Kidney (tissue), 14 donors: ENCODE data around the gene BAIAP3. TPM values are rescaled to one million over a fixed set of nuclear protein-coding genes. Genes with fewer than 3 reads are reported as not detected.
"Not testable (repeated sequence)": the region's sequence is repeated elsewhere in the genome, so short reads cannot be mapped to it uniquely, and the experiment has no call there.

Experiments
- DNase-seq, 5 donors: peaks; one replicate each; pipeline ENCODE4 v3.0.0-alpha.2; 2013 to 2020
- FAIRE-seq: peaks from 2 replicates; lab custom pipeline; 2012; peaks lifted over from hg19 to GRCh38; lab: Jason Lieb, UNC
- H3K27ac ChIP-seq, 2 donors: one replicate each; pipeline ENCODE4 v1.7.0; 2013; ENCODE audit warnings: low read depth in 2 of 2, low read length in 2 of 2, inconsistent platforms in 1 of 2
- H3K27me3 ChIP-seq: one replicate; pipeline ENCODE4 v1.7.1; 2013; ENCODE audit warnings: low read length, inconsistent platforms; ENCODE audit not compliant: control insufficient read depth, insufficient read depth
- H3K36me3 ChIP-seq, 3 donors: one replicate each; pipeline versions ENCODE4 v1.7.0 to v1.7.1; 2013; ENCODE audit warnings: low read length in 3 of 3, control low read depth in 1 of 3, inconsistent platforms in 1 of 3; ENCODE audit not compliant: insufficient read depth in 3 of 3, control insufficient read depth in 2 of 3
- H3K4me1 ChIP-seq, 3 donors: one replicate each; pipeline versions ENCODE4 v1.7.0 to v1.7.1; 2013; ENCODE audit warnings: low read length in 3 of 3, inconsistent platforms in 1 of 3, low read depth in 1 of 3; ENCODE audit not compliant: control insufficient read depth in 2 of 3, insufficient read depth in 2 of 3
- H3K4me3 ChIP-seq, 3 donors: one replicate each; pipeline versions ENCODE4 v1.7.0 to v1.8.1; 2013; ENCODE audit warnings: low read length in 3 of 3, control low read depth in 1 of 3, inconsistent platforms in 1 of 3
- H3K9ac ChIP-seq, 3 donors: one replicate each; pipeline versions ENCODE4 v1.7.0 to v1.7.1; 2013; ENCODE audit warnings: low read length in 3 of 3, control low read depth in 1 of 3, inconsistent platforms in 1 of 3
- H3K9me3 ChIP-seq, 3 donors: one replicate each; pipeline versions ENCODE4 v1.7.0 to v1.7.1; 2013; ENCODE audit warnings: low read length in 3 of 3, control low read depth in 1 of 3, inconsistent platforms in 1 of 3; ENCODE audit not compliant: control insufficient read depth in 2 of 3, insufficient read depth in 1 of 3
- intact Hi-C: fragments of 100-400 bp; cut with DNase I; formaldehyde crosslinking; loops from one replicate; pipeline ENCODE4 v1.11.1; 2022
- polyA plus RNA-seq: library from polyadenylated mRNA; stranded (reverse); fragments of 350-450 nt; fragmentation: Illumina TruSeq; extraction: RNeasy Lipid Tissue Mini Kit (QIAGEN cat#74804); gene quantifications from one replicate; pipeline ENCODE4 v1.2.3, GENCODE V29; 2014; ENCODE audit warnings: low read depth, low replicate concordance; ENCODE audit not compliant: insufficient read depth
- total RNA-seq: library from RNA; stranded (reverse); fragmentation: NEBNext Ultra II Directional; extraction: Animal tissue kit (Norgen Biotek cat#: 25700); gene quantifications from one replicate; pipeline ENCODE4 v1.2.1, GENCODE V29; 2021
- TF ChIP-seq, protein P1 (sequence below): IDR thresholded peaks from 3 replicates; pipeline ENCODE4 v1.5.1; 2012; ENCODE audit warnings: mild to moderate bottlenecking, moderate library complexity, borderline replicate concordance; ENCODE audit not compliant: insufficient read depth; ENCODE audit errors: extremely low read depth
- donor health status: control.
- donor health status: control.
- donor health status: control.
- donor health status: control.
- donor health status: control.
- donor health status: DM: yes; HTN: yes; CAD: no.
- donor health status: Normal renal cell carcinoma (clear cell type).

Gene BAIAP3
- total and polyA plus RNA-seq, 2 donors from 2014 or later = 8.0 to 8.2 TPM

DNA sequence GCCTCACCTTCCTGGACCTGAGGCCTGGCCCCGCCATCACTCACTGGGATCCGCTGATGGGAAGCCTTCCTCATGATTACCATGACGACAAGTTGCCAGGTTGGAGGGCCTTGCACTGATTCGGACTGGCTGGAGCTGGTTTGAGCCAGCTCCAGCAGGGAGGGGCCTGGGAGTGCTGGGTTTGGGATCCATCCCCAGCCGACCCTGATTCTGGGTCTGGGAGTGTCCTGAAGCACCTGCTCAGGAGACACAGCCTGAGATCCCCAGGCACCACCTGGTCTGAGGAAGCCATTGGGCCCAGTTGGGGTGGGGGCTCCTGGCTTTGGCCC is 5.9 kb upstream of the BAIAP3 start:
- Histone ChIP-seq H3K9ac (no peak overlapping the region), H3K9me3 (no peaks in the 10 kb centered on the region), H3K4me3 (no peak overlapping the region), H3K27me3 (peaks cover 4% of the 10 kb centered on the region), H3K27ac (no peak overlapping the region), H3K36me3 (peaks cover 0 to 16% (median 0%) of the 10 kb centered on the region in 3 donors), H3K4me1 (peaks cover 0 to 12% (median 12%) of the 10 kb centered on the region in 3 donors)
- DNase-seq (no peak), FAIRE-seq (no peak)
- intact Hi-C loops = no loop called here
- TF ChIP-seq, protein P1, sequence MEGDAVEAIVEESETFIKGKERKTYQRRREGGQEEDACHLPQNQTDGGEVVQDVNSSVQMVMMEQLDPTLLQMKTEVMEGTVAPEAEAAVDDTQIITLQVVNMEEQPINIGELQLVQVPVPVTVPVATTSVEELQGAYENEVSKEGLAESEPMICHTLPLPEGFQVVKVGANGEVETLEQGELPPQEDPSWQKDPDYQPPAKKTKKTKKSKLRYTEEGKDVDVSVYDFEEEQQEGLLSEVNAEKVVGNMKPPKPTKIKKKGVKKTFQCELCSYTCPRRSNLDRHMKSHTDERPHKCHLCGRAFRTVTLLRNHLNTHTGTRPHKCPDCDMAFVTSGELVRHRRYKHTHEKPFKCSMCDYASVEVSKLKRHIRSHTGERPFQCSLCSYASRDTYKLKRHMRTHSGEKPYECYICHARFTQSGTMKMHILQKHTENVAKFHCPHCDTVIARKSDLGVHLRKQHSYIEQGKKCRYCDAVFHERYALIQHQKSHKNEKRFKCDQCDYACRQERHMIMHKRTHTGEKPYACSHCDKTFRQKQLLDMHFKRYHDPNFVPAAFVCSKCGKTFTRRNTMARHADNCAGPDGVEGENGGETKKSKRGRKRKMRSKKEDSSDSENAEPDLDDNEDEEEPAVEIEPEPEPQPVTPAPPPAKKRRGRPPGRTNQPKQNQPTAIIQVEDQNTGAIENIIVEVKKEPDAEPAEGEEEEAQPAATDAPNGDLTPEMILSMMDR = no peak

DNA sequence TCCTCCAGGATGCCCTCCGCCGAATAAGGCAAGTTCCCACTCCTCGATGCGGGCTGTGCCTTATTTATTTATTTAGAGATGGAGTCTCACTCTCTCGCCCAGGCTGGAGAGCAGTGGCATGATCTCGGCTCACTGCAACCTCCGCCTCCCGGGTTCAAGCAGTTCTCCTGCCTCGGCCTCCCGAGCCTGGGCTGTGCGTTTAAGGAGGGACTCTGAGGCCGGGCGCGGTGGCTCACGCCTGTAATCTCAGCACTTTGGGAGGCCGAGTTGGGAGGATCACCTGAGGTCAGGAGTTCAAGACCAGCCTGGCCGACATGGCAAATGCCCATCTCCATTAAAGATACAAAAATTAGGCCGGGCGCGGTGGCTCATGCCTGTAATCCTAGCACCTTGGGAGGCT is 5.3 kb upstream of the BAIAP3 start:
- intact Hi-C loops, H3K9ac ChIP-seq, H3K27ac ChIP-seq, DNase-seq, H3K4me3 ChIP-seq, H3K27me3 ChIP-seq, H3K9me3 ChIP-seq, FAIRE-seq: not testable (repeated sequence)
- Histone ChIP-seq H3K36me3 (peaks cover 0 to 16% (median 0%) of the 10 kb centered on the region in 3 donors), H3K4me1 (peaks cover 0 to 13% (median 12%) of the 10 kb centered on the region in 3 donors)

DNA sequence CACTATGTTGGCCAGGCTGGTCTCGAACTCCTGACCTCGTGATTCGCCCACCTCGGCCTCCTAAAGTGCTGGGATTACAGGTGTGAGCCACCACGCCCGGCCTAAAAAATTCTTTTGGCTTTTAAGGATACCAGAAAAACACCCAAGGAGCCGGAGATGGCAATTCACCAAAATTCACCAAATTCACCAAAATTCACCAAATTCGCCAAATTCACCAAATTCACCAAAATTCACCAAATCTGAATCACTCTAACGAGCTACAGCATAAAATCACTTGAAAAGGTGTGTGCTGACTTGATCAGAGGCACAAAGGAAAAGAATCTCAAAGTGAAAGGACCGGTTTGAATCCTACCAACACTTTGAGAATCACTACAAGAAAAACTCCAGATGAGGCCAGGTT is 4.5 kb upstream of the BAIAP3 start:
- H3K9me3 ChIP-seq, intact Hi-C loops, DNase-seq, H3K27me3 ChIP-seq, FAIRE-seq, H3K9ac ChIP-seq, H3K27ac ChIP-seq, H3K4me3 ChIP-seq: not testable (repeated sequence)
- Histone ChIP-seq H3K36me3 (peaks cover 0 to 11% (median 0%) of the 10 kb centered on the region in 3 donors), H3K4me1 (peaks cover 0 to 13% (median 12%) of the 10 kb centered on the region in 3 donors)

DNA sequence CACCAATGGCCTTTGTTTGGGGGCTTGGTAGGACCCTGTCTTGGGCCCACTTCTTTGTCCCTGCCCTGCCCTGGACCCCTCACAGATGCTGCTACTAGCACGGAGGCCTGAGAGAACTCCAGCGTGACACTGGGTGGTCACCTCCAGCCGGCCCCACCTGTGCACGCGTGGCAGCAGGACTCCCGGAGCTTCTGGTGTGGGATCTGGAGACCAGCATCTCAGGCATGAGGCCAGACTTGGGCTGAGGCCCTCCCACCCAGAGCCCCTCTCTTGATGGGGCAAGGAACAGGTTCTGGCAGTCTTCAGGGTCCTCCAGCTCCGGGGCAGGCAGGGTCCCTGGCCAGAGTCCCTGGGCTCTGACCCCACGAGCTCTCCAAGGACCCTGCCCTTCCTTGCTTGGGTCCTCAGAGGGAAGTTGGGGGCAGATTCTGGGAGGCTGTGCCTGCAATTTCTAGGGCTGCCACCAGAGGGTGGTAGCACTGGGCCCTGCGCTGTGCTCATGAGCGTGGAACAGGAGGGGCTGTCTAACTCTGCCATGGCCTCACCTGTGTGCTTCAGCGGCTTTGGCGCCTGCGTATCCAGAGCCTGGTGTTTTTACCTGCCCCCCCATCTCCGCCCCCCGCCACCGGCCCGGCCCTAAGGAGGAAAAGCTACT is 3.1 kb upstream of the BAIAP3 start:
- DNase-seq = no peak
- no peak for FAIRE-seq
- Histone ChIP-seq H3K36me3 (no peaks in the 10 kb centered on the region), H3K9me3 (no peaks in the 10 kb centered on the region), H3K9ac (no peak overlapping the region), H3K27me3 (peaks cover 12% of the 10 kb centered on the region), H3K27ac (no peak overlapping the region), H3K4me3 (no peak overlapping the region), H3K4me1 (peaks cover 0 to 13% (median 12%) of the 10 kb centered on the region in 3 donors)
- TF ChIP-seq, protein P1 = no peak
- intact Hi-C loops = no loop called here
